ENCODE results near the gene SBK1. TPM values are rescaled to one million over a fixed set of nuclear protein-coding genes. Genes with fewer than 3 reads are reported as not detected.

The SBK1 gene
- total and polyA plus RNA-seq, 4 donors, result 0.90 to 2.7 (median 2.3) TPM

GRCh38 chr16:28285649-28286048, 6.7 kb upstream of the SBK1 start:
- no peak overlapping the region for H3K27ac ChIP-seq (ENCODE audit: low read depth in 1 of 2, low read length in 1 of 2)
- ATAC-seq (ENCODE audit: insufficient read depth, low FRiP score) (no peak), DNase-seq (no peak)
- no peaks in the 10 kb centered on the region for H3K27me3 ChIP-seq (ENCODE audit: control insufficient read depth in 3 of 3, insufficient read depth in 3 of 3, low read length in 2 of 3)
- H3K9ac ChIP-seq (ENCODE audit: insufficient read depth in 1 of 2, low read length in 2 of 2), result no peak overlapping the region
- H3K4me3 ChIP-seq, result no peak overlapping the region
- no peaks in the 10 kb centered on the region for H3K4me1 ChIP-seq (ENCODE audit: control insufficient read depth in 5 of 5, insufficient read depth in 5 of 5, low read length in 5 of 5)
- WGBS, 2 donors, result 73% methylated on average over 9 of the region's 9 CpGs
- H3K9me3 ChIP-seq (ENCODE audit: control insufficient read depth in 4 of 4, insufficient read depth in 3 of 4, low read length in 3 of 4), result no peaks in the 10 kb centered on the region
- no peak for TF ChIP-seq CTCF (IDR thresholded peaks at IDR 0.05; ENCODE audit: control extremely low read depth, extremely low read depth)
- no peaks in the 10 kb centered on the region for H3K36me3 ChIP-seq (ENCODE audit: control insufficient read depth in 4 of 4, insufficient read depth in 4 of 4, low read length in 4 of 4)

- Histone ChIP-seq H3K4me3 (no peak overlapping the region), H3K27me3 (ENCODE audit: control insufficient read depth in 3 of 3, insufficient read depth in 3 of 3, low read length in 2 of 3) (no peaks in the 10 kb centered on the region), H3K36me3 (ENCODE audit: control insufficient read depth in 4 of 4, insufficient read depth in 4 of 4, low read length in 4 of 4) (no peaks in the 10 kb centered on the region), H3K9ac (ENCODE audit: insufficient read depth in 1 of 2, low read length in 2 of 2) (no peak overlapping the region), H3K27ac (ENCODE audit: low read depth in 1 of 2, low read length in 1 of 2) (no peak overlapping the region), H3K9me3 (ENCODE audit: control insufficient read depth in 4 of 4, insufficient read depth in 3 of 4, low read length in 3 of 4) (no peaks in the 10 kb centered on the region), H3K4me1 (ENCODE audit: control insufficient read depth in 5 of 5, insufficient read depth in 5 of 5, low read length in 5 of 5) (peaks cover 0 to 6% (median 3%) of the 10 kb centered on the region in 5 donors)
- no peak for DNase-seq
- ATAC-seq (ENCODE audit: insufficient read depth, low FRiP score), result no peak
- 49 to 58% methylated on average over 7 of the region's 7 CpGs for WGBS, 2 donors
- TF ChIP-seq CTCF (IDR thresholded peaks at IDR 0.05; ENCODE audit: control extremely low read depth, extremely low read depth), result no peak
These were observed 4.2 kb upstream of the SBK1 start for GRCh38 chr16:28288114-28288513.

- Histone ChIP-seq H3K4me3 (no peak overlapping the region), H3K27me3 (ENCODE audit: control insufficient read depth in 3 of 3, insufficient read depth in 3 of 3, low read length in 2 of 3) (peaks cover 0 to 3% (median 0%) of the 10 kb centered on the region in 3 donors), H3K9ac (ENCODE audit: insufficient read depth in 1 of 2, low read length in 2 of 2) (no peak overlapping the region), H3K4me1 (ENCODE audit: control insufficient read depth in 5 of 5, insufficient read depth in 5 of 5, low read length in 5 of 5) (peaks cover 0 to 6% (median 3%) of the 10 kb centered on the region in 5 donors), H3K9me3 (ENCODE audit: control insufficient read depth in 4 of 4, insufficient read depth in 3 of 4, low read length in 3 of 4) (no peaks in the 10 kb centered on the region), H3K27ac (ENCODE audit: low read depth in 1 of 2, low read length in 1 of 2) (no peak overlapping the region), H3K36me3 (ENCODE audit: control insufficient read depth in 4 of 4, insufficient read depth in 4 of 4, low read length in 4 of 4) (no peaks in the 10 kb centered on the region)
- peak in 1 of 3 donors; percentile 22 for DNase-seq
- no peak for ATAC-seq (ENCODE audit: insufficient read depth, low FRiP score)
- TF ChIP-seq CTCF (IDR thresholded peaks at IDR 0.05; ENCODE audit: control extremely low read depth, extremely low read depth), result no peak
- 58 to 63% methylated on average over 3 of the region's 3 CpGs for WGBS, 2 donors
These were observed 3.3 kb upstream of the SBK1 start for GRCh38 chr16:28289048-28289447.
